Body of pancreas (tissue), 4 donors: ENCODE measurements around the gene PNMT. TPM values are rescaled to one million over a fixed set of nuclear protein-coding genes. Genes with fewer than 3 reads are reported as not detected.

Experiments used
- ATAC-seq: fragments of 150-250 bp; one replicate; pipeline ENCODE4 v1.9.1; 2016
- DNase-seq, 4 donors: peaks; one replicate each; pipeline ENCODE4 v3.0.0-alpha.2; 2019
- H3K27ac ChIP-seq, 4 donors: fragments of 200-600 bp; sonication (generic); 1 replicate in 3 of 4; 2 replicates in 1 of 4; pipeline versions ENCODE4 v1.5.1 to v1.6.1; 2016 to 2019; ENCODE audit warnings: mild to moderate bottlenecking in 1 of 4, mixed read lengths in 1 of 4, moderate library complexity in 1 of 4
- H3K27me3 ChIP-seq, 2 donors: fragments of 200-600 bp; sonication (generic); one replicate each; pipeline ENCODE4 v1.6.0; 2016; ENCODE audit warnings: mild to moderate bottlenecking in 1 of 2
- H3K36me3 ChIP-seq, 2 donors: fragments of 200-600 bp; sonication (generic); replicated peaks in 1 of 2; 2 replicates each; pipeline ENCODE4 v1.5.1; 2016; ENCODE audit warnings: low read depth in 2 of 2; ENCODE audit not compliant: insufficient read depth in 1 of 2
- H3K4me1 ChIP-seq: fragments of 200-600 bp; sonication (generic); one replicate; pipeline ENCODE4 v1.6.0; 2016
- H3K4me3 ChIP-seq, 2 donors: fragments of 200-600 bp; sonication (generic); 1 replicate in 1 of 2; 2 replicates in 1 of 2; pipeline ENCODE4 v1.5.1; 2016 to 2019
- H3K9me3 ChIP-seq, 3 donors: fragments of 200-600 bp; sonication (generic); 1 replicate in 2 of 3; 2 replicates in 1 of 3; pipeline ENCODE4 v1.5.1; 2016
- POLR2A ChIP-seq, 3 donors: fragments of 450-650 bp; IDR thresholded peaks; one replicate each; pipeline ENCODE4 v1.6.1; 2016; ENCODE audit warnings: antibody characterized with exemption in 3 of 3, mild to moderate bottlenecking in 2 of 3
- WGBS, 2 donors: methylation state at CpG; one replicate each; pipeline ENCODE4 v1.1.5; 2017; 5-methylcytosine and 5-hydroxymethylcytosine counted together
- intact Hi-C: fragments of 100-400 bp; cut with DNase I; formaldehyde crosslinking; loops from one replicate; pipeline ENCODE4 v1.15.1; 2023
- total RNA-seq, 2 donors: library from RNA; depleted of rRNA; stranded (reverse); fragments of >200 nt; gene quantifications; one replicate each; pipeline ENCODE4 v1.1.0, GENCODE V29; 2016
- TF ChIP-seq, protein P1 (sequence below), 7 experiments: fragments of 450-650 bp in 4 of 7; fragments of 200-600 bp in 3 of 7; sonication (generic) in 3 of 7; IDR thresholded peaks; one replicate each; pipeline ENCODE4 v1.5.1; 2016 to 2019; ENCODE audit warnings: antibody characterized with exemption in 7 of 7

The PNMT gene
- total RNA-seq, 2 donors from 2014 or later = 1.3 to 2.6 TPM

DNA sequence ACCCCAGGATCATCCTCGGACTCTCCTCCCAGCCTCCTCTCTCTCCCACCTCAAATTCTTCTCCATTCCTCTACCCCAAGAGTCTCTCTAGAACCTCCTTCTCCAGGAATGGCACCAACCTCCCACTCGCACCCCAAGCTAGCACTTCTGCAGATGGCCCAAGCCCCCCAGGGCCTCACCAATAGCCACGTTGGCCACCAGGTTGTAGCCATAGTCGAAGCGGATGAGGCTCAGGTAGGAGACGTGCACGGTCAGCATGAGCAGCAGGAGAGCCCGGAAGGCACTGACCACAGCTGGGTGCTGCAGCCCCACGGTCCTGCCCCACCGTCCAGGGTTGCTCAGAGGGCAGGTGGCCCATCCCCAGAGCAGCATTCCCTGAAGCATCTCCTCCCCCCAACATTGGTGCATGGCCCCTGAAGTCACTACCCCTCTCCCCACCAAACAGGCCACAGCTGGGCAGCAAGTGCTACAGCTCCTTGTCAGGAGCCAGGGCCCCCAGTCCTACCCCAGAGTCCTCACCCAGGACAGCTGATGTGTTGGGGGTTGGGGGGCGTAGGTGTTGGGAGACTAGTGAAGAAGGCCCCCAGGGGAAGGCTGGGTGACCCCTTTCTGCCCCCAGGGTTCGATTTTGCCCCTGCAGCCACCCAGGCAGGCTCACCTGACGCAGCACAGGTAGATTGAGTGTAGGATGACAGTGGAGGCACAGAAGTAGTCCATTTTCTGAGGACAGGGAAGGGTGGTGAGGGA, 5.3 kb downstream of the PNMT start:
- 66 to 71% methylated on average over 12 to 13 of the region's 13 CpGs for WGBS, 2 donors
- no peak overlapping the region for H3K4me3 ChIP-seq
- H3K27me3 ChIP-seq = no peaks in the 10 kb centered on the region
- H3K27ac ChIP-seq = no peak overlapping the region
- no peaks in the 10 kb centered on the region for H3K36me3 ChIP-seq
- H3K9me3 ChIP-seq = no peaks in the 10 kb centered on the region
- intact Hi-C loops = no loop called here
- no peak for DNase-seq
- H3K4me1 ChIP-seq = peaks cover 39% of the 10 kb centered on the region
- no peak for ATAC-seq
- TF ChIP-seq POLR2A (IDR thresholded peaks at IDR 0.05) = no peak

DNA sequence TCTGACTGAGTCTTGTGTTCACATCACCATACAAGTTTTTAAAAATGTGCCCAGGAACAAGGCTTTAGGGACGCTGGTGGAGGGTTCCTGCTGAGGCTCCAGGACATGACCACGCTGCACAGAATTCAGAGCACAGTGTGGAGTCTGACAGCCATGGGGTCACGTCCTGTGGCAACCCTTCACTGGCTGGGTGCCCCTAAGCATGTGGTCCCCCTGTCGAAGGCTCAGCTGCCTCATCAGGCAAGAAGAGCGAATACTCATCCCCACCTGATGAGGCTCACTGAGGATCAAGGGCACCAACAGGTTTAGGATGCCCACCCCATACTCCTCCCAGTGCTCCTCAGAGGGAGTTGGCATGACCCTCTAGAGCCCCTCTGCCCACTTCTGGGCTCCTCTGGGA, 5.9 kb downstream of the PNMT start:
- Histone ChIP-seq H3K4me3 (no peak overlapping the region), H3K36me3 (no peaks in the 10 kb centered on the region), H3K4me1 (peaks cover 37% of the 10 kb centered on the region), H3K9me3 (no peaks in the 10 kb centered on the region), H3K27ac (peak overlapping the region in 3 of 4 donors; percentile 65 to 78 (median 76)), H3K27me3 (no peaks in the 10 kb centered on the region)
- intact Hi-C loops = no loop called here
- ATAC-seq (no peak), DNase-seq (no peak)
- TF ChIP-seq POLR2A (IDR thresholded peaks at IDR 0.05) = no peak
- TF ChIP-seq, protein P1, sequence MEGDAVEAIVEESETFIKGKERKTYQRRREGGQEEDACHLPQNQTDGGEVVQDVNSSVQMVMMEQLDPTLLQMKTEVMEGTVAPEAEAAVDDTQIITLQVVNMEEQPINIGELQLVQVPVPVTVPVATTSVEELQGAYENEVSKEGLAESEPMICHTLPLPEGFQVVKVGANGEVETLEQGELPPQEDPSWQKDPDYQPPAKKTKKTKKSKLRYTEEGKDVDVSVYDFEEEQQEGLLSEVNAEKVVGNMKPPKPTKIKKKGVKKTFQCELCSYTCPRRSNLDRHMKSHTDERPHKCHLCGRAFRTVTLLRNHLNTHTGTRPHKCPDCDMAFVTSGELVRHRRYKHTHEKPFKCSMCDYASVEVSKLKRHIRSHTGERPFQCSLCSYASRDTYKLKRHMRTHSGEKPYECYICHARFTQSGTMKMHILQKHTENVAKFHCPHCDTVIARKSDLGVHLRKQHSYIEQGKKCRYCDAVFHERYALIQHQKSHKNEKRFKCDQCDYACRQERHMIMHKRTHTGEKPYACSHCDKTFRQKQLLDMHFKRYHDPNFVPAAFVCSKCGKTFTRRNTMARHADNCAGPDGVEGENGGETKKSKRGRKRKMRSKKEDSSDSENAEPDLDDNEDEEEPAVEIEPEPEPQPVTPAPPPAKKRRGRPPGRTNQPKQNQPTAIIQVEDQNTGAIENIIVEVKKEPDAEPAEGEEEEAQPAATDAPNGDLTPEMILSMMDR (IDR thresholded peaks at IDR 0.05) = no peak
- WGBS, 2 donors = 70 to 74% methylated on average over 2 to 5 of the region's 5 CpGs

DNA sequence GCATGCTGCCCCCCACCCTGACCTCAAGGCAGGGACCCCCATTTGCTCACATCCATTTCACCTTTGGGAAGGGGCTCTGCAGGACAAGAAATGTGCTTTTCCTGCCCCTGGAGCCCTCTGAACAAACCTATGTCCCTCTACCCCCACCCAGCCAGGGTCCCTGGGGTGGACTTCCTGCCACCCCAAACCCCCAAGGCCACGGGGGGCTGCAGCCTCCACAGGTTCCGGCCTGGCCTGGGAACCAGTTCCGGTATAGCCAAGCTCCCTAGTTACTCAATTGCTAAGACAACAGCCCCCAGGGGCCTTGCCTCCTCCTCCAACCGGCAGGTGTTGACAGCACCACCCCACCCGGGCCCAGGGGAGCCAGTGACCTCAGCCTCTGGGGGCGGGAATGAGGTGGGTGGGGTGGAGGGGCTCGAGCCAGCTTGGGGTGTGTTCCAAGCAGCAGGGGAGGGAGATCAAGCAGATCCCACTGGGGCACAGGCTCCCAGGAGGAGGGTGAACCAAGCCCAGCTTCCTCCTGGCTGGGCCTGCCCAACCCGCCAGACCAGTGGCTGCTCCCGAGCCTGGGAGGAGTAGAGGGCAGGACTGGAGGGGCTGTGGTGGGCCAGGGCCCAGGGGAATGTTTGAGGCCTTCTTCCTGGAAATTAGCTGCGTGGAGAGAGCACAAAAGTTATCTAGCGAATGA, 6.6 kb downstream of the PNMT start:
- Histone ChIP-seq H3K4me3 (no peak overlapping the region), H3K4me1 (peaks cover 37% of the 10 kb centered on the region), H3K27ac (peak overlapping the region; percentile 30 to 78 (median 70)), H3K27me3 (no peaks in the 10 kb centered on the region), H3K36me3 (no peaks in the 10 kb centered on the region), H3K9me3 (no peaks in the 10 kb centered on the region)
- intact Hi-C loops = no loop called here
- TF ChIP-seq, protein P1 (IDR thresholded peaks at IDR 0.05) = no peak
- peak in 2 of 3 donors; percentile 34 to 37 for TF ChIP-seq POLR2A (IDR thresholded peaks at IDR 0.05)
- DNase-seq = peak; percentile 52 to 73 (median 64)
- peak; percentile 73 for ATAC-seq
- 41 to 43% methylated on average over 6 to 9 of the region's 11 CpGs for WGBS, 2 donors

DNA sequence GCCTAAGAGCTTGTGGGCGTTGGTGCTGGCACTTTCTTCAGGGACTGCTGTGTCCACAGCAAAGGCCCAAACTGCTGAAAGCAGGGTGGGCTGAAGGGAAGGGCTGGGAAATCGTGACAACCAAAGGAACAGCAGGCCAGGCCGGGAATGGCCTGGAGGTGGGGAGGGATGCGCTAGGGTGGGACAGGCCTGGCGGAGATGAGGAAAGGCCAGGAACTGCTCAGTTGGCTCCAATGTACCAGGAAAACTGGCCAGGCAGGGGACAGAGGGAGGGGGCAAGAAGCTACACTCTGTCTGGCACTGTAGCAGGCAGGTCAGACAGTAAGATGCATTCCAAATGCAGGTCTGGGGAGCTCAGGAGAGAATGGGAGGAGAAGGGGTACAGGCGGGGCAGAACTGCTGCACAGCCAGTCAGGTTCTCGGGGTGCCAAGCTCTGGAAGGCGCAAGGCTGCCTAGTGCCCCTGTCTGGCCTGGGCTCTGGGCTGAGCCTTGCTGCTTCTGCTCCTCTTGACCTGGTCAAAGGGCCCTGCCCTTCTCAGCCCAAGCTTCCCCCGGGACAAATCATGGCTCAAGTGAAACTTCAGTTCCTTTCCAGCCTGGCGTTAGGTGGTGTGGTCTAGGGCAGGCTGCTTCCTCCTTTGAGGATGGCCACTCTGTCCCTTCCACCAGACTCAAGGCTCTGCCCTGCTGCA, 7.3 kb downstream of the PNMT start:
- peak overlapping the region in 3 of 4 donors; percentile 65 to 78 (median 76) for H3K27ac ChIP-seq
- no peak for ATAC-seq
- DNase-seq = no peak
- no peaks in the 10 kb centered on the region for H3K27me3 ChIP-seq
- TF ChIP-seq, protein P1 (IDR thresholded peaks at IDR 0.05) = no peak
- no peak for TF ChIP-seq POLR2A (IDR thresholded peaks at IDR 0.05)
- 68 to 78% methylated on average over 9 to 10 of the region's 10 CpGs for WGBS, 2 donors
- no peaks in the 10 kb centered on the region for H3K9me3 ChIP-seq
- no peaks in the 10 kb centered on the region for H3K36me3 ChIP-seq
- H3K4me1 ChIP-seq = peaks cover 37% of the 10 kb centered on the region
- H3K4me3 ChIP-seq = no peak overlapping the region
- intact Hi-C loops = no loop called here

DNA sequence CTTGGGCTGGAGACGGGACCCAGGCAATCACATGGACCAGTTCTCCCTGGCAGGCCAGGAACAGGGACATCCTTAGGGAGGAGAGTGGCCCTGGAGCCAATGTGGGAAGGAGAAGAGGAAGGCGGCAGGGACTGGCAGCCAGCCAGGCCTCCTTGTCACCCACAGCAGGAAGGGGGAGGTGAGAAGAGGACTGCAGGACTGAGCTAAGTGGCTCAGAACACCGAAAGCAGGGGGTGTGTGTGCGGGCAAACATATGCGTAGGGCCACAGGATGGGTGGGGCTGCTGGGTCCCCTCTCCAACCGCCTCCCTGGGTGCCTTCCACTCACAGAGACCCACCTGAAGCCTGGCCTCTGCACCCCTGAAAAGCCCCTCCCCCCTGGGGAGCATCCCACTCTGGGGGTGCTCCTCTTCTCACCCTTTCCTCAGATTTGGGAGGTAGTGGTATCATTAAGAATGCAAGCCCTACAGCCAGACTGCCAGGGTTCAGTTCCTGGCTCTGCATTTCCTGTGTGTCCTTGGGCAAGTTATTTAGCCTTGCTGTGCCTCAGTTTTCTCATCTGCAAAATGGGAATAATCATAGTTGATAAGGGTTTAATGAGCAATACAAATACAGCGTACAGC, 8.1 kb downstream of the PNMT start:
- H3K9me3 ChIP-seq = no peaks in the 10 kb centered on the region
- intact Hi-C loops = no loop called here
- ATAC-seq (peak; percentile 17), DNase-seq (peak; percentile 46 to 69 (median 60))
- peaks cover 35% of the 10 kb centered on the region for H3K4me1 ChIP-seq
- H3K36me3 ChIP-seq = no peaks in the 10 kb centered on the region
- no peaks in the 10 kb centered on the region for H3K27me3 ChIP-seq
- H3K27ac ChIP-seq = peak overlapping the region in 3 of 4 donors; percentile 65 to 78 (median 76)
- TF ChIP-seq POLR2A (IDR thresholded peaks at IDR 0.05) = no peak
- TF ChIP-seq, protein P1 (IDR thresholded peaks at IDR 0.05) = no peak
- WGBS, 2 donors = 57 to 61% methylated on average over 7 of the region's 7 CpGs
- H3K4me3 ChIP-seq = no peak overlapping the region
